ENCODE results near the gene ABCA13.

ABCA13 gene

DNA sequence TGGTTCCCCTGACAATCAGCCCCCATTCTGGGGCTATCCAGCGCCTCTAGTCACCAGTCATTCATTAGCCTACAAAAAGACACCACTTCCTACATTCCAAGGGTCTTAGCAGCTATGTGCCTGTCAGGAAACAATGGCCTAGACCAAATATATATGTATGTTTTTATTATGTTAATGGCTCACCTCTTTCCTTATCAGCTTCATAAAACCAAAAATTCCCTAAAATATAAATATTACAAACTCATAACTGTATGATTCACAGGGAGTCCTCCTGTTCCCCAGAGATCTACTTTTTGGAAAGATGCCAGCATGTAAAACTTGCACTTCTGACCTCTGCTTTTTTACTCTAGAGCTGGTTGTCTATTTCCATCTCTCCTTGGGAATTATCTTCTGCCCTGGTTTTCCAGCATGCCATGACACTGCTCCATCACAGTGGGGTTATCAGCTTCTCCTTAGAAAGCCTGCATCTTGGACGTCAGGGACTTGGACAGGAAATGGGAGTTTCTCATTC is 79.2 kb downstream of the ABCA13 start:
- DNase-seq = no peak

DNA sequence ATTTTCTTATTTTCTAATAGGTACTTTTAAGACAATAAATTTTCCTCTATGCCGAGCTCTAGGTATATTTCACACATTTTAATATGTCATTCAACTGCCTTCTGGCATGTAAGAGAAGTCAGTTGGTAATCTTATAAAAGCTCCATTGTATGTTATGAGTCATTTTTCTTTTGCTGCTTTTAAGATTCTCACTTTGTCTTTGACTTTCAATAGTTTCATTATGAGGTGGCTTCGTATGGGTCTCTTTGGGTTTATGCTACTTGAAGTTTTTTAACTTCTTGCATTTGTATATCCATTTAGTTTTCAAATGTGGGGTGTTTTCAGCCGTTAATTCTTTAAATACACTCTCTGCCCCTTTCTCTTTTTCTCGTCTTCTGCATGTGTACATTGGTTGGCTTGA is 80.5 kb downstream of the ABCA13 start:
- DNase-seq = no peak

DNA sequence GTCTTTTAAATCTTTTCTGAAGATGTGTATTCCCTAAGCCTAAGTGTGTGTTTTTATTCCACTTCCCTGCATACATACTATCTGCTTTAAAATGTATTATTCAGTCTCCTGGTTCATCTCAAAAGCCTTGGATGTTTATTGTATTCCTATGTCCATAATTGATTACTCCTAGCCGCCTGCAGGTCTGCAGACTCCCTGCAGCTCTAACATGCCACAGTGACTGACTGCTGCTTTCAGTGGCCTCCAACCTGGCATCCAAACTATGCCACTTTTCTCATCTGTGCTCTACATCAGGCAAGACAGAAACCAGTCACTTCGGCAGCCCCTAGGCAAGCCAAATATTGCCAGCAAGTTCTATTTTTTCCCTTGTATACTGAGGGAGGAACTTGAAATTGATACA is 81.7 kb downstream of the ABCA13 start:
- no peak for DNase-seq

DNA sequence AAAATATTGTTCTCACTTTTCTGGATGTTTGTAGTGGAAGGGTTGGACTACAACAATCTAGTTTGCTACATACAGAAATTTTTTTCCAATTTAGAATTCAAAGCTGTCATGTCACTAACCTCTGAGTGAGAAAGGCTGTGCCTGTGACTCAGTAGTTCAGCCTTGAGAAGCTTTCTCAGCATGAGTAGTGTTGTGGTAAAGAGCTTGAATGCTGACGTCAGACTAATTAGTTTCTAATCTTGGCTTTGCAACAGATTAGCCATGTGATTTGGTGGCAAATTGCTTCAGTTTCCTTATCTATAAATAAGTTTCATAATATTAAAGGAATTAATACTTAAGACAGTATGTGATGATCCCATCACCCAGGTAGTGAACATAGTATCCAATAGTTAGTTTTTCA is 83.8 kb downstream of the ABCA13 start:
- DNase-seq = no peak

DNA sequence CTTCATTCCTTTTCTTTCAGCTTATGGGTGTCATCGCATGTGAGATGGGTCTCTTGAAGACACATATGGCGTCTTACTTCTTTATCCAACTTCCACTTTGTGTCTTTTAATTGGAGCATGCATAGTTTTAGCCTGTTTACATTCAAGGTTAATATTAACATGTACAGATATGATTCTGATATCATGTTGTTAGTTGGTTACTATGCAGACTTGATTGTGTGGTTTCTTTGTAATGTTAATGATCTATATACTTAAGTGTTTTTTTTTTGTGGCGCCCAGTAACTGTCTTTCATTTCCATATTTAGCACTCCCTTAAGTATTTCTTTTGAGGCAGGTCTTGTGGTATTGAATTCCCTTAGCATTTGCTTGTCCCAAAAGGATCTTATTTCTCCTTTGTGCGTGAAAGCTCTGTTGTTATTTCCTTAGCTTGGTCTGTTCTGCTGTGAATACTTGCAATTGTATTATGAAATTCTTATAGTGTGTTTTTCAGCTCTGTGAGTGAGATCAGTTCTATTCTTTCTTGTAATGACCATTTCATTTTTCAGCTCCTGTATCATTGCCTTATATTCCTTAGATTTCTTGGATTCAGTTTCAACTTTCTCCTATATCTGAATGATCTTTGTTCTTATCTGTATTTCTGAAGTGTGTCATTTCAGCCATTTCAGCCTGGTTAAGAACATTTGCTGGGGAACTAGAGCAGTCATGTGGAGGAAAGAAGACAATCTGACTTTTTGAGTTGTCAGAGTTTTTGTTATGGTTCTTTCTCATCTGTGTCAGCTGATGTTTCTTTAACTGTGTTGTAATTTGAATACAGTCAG is 88.4 kb downstream of the ABCA13 start:
- no peak for DNase-seq

DNA sequence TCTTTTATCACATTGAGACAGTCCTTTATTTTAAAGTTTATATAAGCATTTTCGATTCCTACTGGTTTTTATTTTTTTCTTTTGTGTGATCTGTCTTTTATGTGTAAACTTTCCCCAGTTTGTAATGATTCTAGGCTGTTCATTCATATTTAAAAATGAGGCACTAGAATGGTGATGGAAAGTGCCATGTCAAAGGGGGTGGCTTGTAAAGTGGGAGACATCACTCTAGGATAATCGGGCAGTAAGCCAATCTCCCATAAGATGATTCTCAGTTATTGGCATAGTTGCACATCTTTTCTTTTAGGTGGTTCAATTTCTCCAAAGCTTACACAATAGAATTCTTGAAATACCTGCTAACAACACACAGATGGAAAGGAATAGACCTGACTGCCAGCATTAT is 90.4 kb downstream of the ABCA13 start:
- no peak for DNase-seq

DNA sequence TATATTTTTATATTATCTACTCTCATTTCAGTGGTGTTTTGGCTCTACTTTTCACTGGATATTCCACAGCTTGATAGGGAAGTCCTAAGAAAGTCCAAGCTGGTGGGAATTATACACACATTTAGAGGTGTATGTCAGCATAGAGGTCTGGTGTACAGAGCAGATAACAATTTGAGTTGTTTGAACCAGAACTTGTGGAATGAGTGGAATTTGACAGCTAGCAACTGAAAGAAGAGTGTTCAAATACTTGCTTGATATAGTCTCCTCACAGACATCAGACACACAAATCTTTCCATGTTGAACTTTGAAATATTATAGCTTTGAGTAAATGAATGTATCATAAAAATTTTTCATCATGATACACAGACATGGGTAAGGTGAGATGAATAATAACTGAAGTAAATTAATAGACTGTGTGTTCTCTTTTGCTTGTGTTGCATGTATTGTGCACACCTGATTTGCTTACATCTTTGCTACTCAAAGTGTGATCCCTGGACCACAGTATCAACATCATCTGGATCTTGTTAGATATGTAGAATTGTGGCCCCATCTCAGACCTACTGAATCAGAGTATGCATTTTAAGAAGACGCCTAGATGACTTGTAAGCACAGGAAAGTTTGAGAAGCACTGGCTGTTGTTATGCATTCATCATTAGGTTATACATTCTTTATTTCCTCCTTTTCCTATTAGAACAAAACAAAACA is 91.5 kb downstream of the ABCA13 start:
- no peak for DNase-seq

DNA sequence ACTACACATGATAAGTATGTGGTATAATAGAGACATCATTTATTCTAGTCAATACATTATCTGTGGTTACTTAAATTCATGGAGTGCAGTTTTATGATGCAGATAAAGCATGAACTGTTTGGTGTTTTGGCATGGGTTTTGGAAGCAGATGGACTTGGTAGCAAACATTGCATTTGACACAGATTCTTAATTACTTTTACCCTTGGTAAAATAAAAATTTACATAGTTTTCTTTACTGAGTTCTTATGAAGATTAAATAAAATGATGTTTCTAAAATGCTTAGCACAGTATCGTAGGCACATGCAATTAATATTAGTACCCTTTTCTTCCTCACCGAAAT is 92.0 kb downstream of the ABCA13 start:
- no peak for DNase-seq

DNA sequence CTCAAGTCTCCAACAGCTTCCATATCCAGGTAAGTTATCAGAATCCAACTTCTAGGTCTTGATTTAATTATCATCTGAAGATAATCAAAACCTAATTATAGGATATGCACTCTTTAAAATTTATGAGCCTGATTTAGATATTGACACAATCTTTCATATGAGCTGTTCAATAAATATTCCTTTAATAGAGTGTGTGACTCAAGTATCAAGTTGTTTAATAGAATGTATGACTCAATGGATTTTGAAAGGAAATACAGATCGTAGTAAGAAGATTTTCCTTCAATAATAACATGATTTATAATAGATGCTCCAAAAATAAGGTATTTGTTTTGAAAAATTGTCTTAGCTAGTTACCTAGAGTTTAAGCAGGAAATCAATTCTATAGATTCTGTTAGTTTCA is 97.8 kb downstream of the ABCA13 start:
- no peak for DNase-seq

DNA sequence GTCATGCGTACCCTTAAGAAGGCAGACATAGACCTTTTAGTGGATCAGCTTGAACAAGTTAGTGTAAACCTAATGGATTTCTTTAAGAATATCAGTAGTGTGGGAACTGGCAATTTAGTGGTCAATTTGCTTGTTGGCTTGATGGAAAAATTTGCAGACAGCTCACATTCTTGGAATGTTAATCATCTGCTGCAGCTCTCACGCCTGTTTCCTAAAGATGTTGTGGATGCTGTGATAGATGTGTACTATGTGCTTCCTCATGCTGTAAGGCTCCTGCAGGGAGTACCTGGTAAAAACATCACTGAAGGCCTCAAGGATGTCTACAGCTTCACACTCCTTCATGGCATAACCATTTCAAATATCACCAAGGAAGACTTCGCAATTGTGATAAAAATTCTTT is 103.4 kb downstream of the ABCA13 start:
- DNase-seq = no peak

DNA sequence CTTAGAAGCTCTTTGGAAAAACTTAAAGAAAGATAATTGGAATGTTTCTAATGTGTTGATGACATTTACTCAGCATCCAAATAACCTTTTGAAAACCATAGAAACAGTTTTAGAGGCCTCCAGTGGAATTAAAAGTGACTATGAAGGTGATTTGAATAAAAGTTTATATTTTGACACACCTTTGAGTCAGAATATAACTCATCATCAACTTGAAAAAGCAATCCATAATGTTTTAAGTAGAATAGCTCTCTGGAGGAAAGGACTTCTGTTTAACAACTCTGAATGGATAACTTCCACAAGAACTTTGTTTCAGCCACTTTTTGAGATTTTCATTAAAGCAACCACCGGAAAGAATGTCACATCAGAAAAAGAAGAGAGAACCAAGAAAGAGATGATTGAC is 108.2 kb downstream of the ABCA13 start:
- DNase-seq = no peak

DNA sequence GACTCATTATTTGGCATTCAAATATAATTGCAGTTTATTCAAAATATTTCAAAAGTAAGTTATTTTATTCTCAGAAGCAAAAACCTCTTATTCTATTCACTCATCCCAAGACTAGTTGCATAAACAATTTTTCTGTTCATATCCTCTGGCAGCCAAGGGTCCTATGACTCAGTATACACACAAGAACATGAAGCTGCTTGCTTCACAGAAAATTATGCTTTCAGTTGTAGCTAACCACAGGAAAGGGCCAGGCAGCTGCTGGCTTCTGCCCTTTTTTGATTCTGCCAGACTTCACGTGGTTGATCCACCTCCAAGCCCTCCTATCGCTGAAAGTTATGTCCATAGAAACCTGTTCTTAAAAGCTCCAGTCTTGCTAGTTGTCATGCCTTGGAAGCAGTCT is 108.8 kb downstream of the ABCA13 start:
- DNase-seq = no peak

DNA sequence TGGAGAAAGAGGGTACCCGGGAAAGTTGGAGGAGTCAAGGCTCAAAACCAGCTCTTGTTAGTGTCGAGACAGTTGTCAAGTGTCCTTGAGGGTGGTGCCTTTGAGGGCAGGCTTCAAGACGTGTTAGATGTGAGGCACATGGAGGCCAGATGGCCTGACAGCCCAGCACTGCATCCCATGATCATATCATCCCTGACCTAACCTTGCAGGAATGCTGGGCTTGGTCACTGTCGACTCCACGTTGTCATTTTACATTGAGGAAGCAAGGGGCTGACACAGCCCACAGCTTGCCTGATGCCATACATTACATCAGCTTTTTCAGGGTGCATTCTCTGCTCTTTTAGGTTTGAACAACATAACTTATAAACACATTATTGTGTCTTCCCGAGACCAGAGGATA is 114.1 kb downstream of the ABCA13 start:
- DNase-seq = no peak

DNA sequence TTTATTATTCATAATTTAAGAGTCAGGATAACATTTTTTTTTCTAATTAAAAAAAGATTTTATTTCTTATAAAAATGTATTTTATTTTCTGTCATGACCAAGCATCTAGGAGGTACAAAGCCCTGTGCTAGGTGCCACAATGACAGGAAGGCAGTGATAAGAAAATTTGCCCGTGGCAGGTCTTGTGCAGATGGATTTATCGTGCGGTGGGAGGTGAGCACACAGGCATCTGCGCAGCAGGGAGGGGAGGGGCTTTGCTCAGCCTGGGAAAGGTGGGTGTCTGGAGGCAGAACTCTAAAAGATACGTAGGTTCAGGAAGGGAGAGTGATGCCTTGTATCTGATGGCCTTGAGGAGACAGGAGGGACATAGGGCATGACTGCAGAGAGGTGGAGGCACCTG is 115.6 kb downstream of the ABCA13 start:
- no peak for DNase-seq

DNA sequence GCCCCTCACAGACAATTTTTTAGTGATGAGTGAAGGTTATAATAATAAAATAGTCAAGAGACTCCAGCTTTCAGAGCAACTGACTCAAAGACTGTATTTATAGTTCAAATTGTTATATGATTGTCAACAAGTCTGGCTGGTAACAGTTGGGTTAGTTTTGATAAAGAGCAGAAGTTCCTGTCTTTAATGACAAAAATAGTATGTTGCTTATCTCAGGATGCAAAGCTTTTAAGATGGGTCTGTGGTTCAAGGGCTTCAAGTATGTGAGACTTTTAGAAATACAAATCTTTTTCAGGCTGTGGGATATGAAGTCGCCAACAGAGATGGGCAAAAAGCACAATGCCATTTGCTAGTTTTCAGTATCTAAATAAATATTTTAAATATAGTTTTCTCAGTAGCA is 118.4 kb downstream of the ABCA13 start:
- no peak for DNase-seq

DNA sequence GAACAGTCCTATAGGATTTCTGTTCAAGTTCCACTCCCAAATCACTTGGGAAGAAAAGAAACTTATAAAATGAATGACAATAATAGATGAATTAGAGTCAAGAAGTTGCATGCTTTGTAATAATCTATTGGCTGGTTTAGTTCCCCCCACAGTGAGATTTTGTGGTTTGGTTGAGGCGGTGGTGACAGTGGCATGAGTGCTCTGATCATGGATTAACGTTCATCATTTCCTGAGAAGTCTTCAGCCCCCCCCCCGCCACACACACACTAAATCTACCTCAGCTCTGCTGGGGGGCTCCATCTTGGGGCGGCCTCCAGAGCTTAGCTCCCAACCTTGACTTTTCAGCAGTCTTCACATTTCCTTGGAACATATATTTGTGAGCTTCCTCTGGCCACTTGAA is 121.7 kb downstream of the ABCA13 start:
- no peak for DNase-seq

DNA sequence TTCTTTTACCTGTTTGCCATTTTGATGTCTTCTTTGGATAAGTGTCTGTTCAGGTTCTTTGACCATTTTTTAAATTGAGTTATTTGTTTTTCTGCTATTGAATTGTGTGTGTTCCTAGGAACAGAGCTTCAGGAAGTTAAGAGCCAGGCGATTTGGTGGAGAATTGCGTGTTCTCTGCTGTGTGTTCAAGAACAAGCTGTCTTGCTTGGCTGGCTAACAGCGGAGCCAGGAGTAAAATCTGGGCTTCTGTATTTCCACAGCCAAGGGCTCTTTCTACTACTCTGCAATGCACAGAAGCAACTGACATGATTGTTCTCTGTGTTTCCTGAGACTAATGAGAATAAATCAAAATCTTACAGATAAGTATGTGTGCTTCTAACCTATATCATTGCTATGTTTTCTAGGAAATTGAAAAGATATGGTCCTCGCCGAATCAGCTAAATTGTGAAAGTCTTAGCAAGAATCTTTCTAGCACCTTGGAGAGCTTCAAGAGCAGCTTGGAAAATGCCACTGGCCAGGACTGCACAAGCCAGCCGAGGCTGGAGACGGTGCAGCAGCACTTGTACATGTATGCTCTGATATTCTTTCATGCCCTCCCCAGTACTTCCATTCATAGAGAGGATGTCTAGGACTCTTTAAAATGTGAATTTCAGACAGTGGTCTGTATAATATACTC is 124.2 kb downstream of the ABCA13 start:
- DNase-seq = no peak

DNA sequence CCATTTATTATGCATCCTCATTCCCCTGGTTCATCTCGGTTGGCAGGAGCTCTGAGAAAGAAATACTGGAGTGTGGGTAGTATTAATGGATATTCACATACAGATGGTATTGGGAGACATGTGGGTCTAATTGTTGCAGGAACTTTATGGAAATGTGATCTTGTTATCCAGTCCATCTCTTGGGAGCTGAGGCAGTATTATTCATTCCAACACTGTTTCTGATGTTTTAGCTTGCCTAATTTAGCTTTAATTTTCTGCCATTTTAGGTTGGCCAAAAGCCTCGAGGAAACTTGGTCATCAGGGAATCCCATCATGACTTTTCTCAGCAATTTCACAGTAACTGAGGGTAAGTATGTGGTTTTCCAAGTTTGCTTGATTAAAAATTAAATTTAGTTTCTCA is 125.7 kb downstream of the ABCA13 start:
- DNase-seq = no peak

DNA sequence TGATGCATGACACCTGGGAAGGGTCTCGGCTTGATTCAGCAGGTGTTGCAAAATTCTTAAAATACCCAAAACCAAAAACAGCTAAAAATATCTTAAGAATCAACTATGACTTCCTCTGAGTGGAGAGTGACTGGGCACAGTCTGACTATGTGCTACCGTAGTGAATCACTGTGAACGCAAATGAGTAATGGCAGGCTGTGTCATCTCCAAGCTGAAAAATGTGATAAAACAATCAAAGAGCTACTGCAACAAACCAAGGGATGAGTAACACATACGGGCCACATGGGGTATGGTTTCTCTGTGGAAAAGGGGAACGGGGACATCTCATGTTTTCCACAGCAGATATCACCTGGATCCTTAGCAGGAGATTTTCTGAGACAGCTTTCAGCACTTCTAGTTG is 127.5 kb downstream of the ABCA13 start:
- DNase-seq = no peak

DNA sequence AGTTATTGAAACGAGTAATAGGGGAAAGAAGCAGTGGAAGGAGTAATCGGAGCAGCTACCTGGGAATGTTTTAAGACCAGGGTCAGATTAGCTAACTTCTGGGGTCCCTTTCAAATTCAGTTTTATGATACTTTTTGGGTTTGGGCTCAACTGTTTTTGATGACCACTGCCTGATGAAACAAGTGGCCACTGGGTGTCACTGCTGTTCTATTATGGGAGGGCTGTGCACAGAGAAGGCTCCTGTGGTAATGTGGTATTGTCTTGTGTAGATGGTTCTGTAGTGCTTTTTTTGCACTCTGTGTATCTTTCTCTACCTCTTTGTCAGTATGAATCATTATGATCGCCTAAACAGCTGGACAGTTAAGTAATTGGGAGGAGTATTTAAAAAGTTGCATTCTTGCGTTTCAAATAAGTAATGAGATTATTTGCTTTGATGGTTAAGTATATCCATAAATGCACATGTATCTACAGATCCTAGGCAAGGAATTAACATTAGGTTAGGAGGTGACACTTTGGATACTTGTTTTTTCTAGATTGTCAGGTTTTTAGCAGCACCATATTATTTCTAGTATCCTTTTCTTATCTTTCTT is 128.4 kb downstream of the ABCA13 start:
- DNase-seq = peak; percentile 57

DNA sequence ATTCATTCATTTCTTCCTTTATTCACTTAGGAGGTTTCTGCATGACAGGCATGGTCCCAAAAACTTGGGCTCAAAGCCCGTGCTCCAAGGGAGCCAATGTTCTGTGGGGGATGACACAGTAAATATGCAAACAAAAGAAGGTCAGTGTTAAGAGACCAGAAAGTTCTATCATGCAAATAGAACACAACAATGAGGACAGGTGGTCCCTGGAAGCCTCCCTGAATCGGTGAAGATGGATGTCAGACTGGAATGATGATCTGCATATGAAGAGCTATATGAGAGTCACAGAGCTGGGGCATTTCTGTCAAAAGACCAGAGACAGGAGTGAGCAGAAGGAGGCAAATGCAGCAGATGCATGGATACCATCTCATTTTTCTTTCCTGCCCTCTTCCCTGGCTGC is 129.0 kb downstream of the ABCA13 start:
- DNase-seq = no peak

DNA sequence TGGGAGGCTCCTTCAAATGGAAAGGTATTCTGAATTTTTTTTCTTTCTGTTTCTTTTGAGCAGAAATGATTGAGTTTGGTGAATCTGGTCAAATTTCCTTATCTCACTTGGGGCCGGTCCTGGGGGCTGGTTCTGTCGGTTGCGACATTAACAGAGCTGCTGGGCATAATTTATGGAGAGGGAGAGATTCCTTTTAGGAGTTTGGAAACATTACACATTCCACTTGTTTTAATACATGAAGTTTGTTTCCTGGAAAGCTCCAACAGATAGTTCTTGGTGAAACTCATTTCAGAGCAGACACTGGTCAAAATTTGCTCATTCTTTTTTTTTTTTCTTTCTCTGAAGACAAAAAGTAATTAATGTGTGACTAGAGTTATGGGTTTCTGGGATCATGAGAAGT is 129.9 kb downstream of the ABCA13 start:
- DNase-seq = no peak

DNA sequence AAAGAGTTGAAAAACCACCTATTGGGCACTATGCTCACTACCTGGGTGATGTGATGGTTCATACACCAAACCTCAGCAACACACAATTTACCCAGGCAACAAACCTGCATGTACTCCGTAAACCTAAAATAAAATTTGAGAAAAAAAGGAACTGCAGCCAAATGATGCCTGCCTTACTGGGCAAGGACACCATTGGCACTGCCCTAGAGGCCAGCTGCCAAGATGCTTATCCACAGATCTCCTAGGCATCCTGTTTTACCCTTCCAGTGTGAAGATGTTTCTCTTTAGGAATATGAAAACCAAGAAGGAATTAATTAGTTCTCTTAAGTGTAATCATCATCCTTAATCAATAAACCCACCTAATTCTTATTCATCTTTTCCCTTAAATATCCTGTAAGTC is 133.4 kb downstream of the ABCA13 start:
- no peak for DNase-seq

DNA sequence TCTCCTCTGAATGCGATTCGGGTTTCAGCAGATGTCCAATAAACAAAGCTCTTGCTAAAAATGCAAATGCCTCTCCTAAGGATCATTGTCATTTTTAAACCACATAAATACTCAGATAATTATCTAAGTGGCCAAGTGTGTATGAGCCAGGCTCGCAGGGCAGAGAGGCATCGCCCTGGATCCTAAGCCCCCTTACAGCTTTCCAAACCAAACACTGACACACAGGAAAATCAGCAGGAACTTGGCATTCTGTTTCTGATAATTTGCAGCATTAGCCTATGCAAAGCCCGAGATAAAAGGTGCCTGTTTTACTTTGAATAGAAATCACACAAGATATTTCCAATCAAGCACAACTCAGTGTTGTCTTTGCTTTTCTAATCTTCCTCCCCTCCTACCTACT is 134.4 kb downstream of the ABCA13 start:
- DNase-seq = peak; percentile 78

Data from NCI-H2081 treated with DMSO at 0.1 percent for 48 hours (cell line).